Measurements from ENCODE around the gene BCL2L14.
"Not testable (repeated sequence)": the region's sequence is repeated elsewhere in the genome, so short reads cannot be mapped to it uniquely, and the experiment has no call there.

BCL2L14 gene

DNA sequence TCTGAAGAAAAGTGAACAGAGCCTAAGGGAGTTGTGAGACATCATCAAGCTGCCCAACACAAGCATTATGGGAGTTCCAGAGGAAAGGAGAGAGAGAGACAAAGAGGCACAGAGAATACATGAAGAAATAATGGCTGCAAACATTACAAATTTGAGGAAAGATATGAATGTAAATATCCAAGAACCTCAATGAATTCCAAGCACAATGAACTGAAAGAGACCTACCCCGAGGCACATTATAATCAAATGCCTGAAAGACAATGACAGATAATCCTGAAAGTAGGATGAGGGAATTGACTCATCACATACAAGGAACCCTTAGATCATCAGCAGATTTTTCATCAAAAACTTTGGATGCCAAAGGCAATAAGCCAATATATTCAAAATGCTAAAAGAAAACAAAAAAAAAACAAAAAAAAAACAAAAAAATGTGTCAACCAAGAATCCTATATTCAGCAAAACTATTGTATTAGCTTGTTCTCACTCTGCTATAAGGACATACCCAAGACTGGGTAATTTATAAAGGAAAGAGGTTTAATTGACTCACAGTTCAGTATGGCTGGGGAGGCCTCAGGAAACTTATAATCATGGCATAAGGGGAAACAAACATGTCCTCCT is 37.8 kb downstream of the BCL2L14 start:
- no peak for DNase-seq (ENCODE audit: low spot score)

DNA sequence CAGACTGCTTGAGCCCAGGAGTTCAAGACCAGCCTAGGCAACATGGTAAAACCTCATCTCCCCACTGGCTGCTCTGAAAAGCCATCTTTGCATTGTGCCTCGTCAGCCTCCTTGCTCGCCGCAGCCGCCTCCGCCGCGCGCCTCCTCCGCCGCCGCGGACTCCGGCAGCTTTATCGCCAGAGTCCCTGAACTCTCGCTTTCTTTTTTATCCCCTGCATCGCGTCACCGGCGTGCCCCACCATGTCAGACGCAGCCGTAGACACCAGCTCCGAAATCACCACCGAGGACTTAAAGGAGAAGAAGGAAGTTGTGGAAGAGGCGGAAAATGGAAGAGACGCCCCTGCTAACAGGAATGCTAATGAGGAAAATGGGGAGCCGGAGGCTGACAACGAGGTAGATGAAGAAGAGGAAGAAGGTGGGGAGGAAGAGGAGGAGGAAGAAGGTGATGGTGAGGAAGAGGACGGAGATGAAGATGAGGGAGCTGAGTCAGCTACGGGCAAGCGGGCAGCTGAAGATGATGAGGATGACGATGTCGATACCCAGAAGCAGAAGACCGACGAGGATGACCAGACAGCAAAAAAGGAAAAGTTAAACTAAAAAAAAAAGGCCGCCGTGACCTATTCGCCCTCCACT is 40.3 kb downstream of the BCL2L14 start:
- not testable (repeated sequence) for DNase-seq (ENCODE audit: low spot score)

GRCh38 chr12:12115514-12115913 is 44.8 kb downstream of the BCL2L14 start:
- peak; percentile 34 for DNase-seq (ENCODE audit: low spot score)

DNA sequence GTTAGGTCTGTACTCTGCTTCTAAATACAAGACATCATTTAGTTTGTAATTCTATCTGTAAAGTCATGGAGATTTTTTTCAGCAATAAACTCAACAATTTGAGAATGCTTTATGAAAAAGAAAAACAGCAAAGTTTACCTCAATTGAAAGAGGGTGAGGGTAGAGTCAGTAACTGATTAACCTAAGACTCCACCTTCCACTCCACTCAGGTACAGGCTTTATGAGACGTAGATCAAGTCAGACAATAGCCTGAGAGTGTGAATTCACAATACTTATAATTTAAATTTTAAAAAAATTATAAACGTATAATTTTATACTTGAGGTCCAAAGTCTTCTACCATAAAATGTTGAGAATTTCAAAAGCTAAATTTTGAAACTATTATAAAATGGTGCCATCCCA is 45.9 kb downstream of the BCL2L14 start:
- DNase-seq (ENCODE audit: low spot score), result no peak

DNA sequence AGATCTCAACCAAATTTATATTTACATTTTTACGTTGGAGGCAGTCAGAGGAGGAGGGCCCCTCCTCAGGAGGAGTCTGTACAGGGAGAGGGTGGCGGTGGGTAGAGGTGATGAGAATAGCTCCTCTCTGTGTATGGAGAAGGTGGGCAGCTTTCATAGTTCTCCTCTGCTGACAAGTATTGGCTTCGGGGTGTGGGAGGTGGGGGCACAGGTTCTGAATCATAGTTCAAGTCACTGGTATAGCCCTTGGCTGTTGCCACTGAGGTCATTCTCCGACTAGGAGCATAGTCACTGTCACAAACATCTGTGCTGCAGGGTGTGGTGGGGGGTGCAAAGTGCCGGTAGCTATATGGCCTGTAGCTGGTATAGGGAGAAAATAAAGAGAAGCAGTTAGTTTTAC is 50.3 kb downstream of the BCL2L14 start:
- DNase-seq (ENCODE audit: low spot score), result no peak

GRCh38 chr12:12123036-12123604 is 52.4 kb downstream of the BCL2L14 start:
- no peak for DNase-seq (ENCODE audit: low spot score)

DNA sequence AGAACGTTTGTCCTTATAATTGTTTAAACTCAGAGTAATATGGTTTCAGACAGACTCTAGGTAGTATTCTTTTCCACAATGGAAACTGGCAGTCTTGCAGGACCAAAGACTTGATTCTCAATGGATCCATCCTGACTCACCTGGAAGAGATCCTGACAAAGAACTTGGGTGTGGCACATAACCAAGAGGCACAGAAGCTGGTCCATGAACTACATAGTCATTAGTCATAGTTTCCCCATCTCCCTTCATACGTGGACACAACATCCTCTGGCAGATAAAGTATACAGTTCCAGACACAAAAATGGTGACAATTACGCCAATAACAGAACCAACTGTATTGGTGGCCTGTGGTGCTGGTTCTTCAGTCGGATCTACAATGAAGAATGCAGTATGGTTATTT is 55.8 kb downstream of the BCL2L14 start:
- no peak for DNase-seq (ENCODE audit: low spot score)

GRCh38 chr12:12127304-12127703 is 56.6 kb downstream of the BCL2L14 start:
- no peak for DNase-seq (ENCODE audit: low spot score)

DNA sequence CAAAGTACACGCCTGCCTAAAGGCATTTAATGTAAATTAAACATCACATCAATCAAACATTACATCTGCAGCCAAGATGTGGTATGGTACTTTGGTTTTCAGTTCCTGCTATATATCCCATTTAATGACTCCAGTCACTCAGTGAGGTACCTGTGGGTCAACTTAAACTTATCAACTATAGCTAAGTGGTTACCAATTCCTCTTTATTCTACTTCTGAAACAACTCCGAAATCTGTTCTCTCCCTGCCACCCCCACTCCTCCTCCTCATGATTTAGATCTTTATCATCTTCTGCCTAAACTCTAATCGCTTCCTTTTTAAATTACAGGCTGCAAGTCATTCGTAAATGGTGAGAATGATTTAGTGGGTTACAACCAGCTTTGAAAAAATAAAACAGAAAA is 57.9 kb downstream of the BCL2L14 start:
- peak; percentile 23 for DNase-seq (ENCODE audit: low spot score)

DNA sequence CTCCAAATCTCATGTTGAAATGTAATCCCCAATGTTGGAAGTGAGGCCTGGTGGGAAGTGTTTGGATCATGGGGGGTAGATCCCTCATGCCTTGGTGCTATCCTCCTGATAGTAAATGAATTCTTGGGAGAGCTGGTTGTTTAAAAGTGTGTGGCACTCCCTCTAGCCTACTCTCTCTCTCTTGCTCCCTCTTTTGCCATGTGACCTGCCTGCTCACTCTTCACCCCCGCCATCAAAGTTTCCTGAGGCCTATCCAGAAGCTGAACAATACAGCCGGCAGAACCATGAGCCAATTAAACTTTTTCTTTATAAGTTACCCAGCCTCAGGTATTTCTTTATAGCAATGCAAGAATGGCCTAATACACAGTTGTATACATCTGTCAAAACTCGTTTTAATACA is 62.5 kb downstream of the BCL2L14 start:
- DNase-seq (ENCODE audit: low spot score), result no peak

DNA sequence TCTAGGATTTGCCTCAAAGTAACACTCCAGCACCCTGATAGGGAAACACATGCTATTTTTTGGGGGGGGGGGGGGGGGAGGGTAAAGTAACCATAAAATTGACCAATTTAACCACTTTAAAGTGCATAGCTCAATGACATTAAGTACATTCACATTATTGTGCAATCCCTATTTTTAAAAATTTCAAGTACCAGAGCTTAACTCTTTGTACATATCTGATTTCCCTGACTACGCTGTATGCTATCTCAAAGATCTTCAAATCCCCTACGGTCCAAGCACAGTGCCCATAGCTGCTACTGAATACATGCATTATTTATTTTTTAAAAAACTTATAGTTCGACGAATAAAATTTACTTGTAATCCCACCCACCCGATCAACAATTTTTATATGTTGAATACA is 63.0 kb downstream of the BCL2L14 start:
- DNase-seq (ENCODE audit: low spot score), result no peak

GRCh38 chr12:12138203-12139154 is 67.7 kb downstream of the BCL2L14 start:
- no peak for DNase-seq (ENCODE audit: low spot score)

DNA sequence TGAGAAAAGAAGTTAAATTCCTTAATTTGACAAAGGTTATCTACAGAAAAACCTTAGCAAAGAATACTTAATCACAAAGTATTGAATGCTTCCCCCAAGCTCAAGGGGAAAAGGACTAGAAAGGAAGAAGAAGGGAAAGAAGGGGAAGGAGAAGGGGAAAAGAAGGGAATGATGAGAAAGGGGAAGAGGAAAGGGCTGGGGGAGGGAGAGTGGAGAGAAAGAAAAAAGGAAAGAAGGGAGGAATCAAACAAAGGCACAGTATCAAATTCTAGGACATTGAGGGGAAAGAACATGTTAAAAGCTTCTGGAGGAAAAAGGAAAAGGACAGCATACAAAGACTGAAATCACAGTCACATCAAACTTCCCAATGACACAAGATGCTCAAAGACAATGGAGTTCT is 70.3 kb downstream of the BCL2L14 start:
- no peak for DNase-seq (ENCODE audit: low spot score)

GRCh38 chr12:12144531-12144930 is 73.8 kb downstream of the BCL2L14 start:
- DNase-seq (ENCODE audit: low spot score), result not testable (repeated sequence)

DNA sequence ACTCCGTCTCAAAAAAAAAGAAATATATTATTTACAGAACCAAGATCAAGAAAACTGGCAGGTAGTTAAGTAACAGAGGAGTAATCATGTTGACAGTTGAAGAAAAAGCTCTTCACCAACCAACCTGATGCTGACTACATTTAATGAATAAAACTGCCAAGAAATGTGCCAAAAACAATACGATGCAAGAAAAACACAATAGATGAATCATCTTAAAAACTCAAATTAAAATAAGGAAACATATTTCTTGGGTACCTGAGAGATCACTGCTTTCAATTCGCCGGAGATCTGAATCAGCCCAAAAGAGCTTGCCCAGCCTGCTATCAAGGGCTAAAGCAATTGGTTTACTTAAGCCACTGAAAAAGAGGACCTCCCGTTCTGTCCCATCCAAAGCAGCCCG is 76.4 kb downstream of the BCL2L14 start:
- DNase-seq (ENCODE audit: low spot score), result no peak
